Cardiac muscle cell (in vitro differentiated cells and primary cell): Measurements from ENCODE around the gene SEC63. TPM values are rescaled to one million over a fixed set of nuclear protein-coding genes. Genes with fewer than 3 reads are reported as not detected.
"Not testable (repeated sequence)": the region's sequence is repeated elsewhere in the genome, so short reads cannot be mapped to it uniquely, and the experiment has no call there.

ENCODE experiments used
- DNase-seq, 2 donors: peaks; one replicate each; pipeline versions ENCODE4 v3.0.0 to v3.0.0-alpha.2; 2010 to 2017; ENCODE audit warnings: low read depth in 1 of 2, low spot score in 1 of 2
- H3K27ac ChIP-seq: fragments of 200-600 bp; sonication (generic); 2 replicates; pipeline ENCODE4 v1.5.1; 2016
- H3K27me3 ChIP-seq: fragments of 200-600 bp; sonication (generic); 2 replicates; pipeline ENCODE4 v1.6.0; 2016; ENCODE audit warnings: control low read depth
- H3K36me3 ChIP-seq: fragments of 200-600 bp; sonication (generic); 2 replicates; pipeline ENCODE4 v1.5.1; 2016; ENCODE audit warnings: control low read depth
- H3K4me1 ChIP-seq: fragments of 200-600 bp; sonication (generic); 2 replicates; pipeline ENCODE4 v1.8.1; 2017; ENCODE audit warnings: low read depth, mild to moderate bottlenecking, mixed run types
- H3K4me3 ChIP-seq: fragments of 200-600 bp; sonication (generic); 2 replicates; pipeline ENCODE4 v1.5.1; 2016; ENCODE audit warnings: mild to moderate bottlenecking
- H3K9me3 ChIP-seq: fragments of 200-600 bp; sonication (generic); 2 replicates; pipeline ENCODE4 v1.5.1; 2017; ENCODE audit warnings: low read depth, mild to moderate bottlenecking, control low read depth
- polyA plus RNA-seq: library from polyadenylated mRNA; unstranded; fragments of >200 nt; fragmentation: Nextera tagmentation; extraction: Ambion mirVana; gene quantifications from 2 replicates; pipeline ENCODE4 v1.2.1, GENCODE V29; 2016
- total RNA-seq: library from RNA; depleted of rRNA; stranded (reverse); fragments of >200 nt; gene quantifications from 2 replicates; pipeline ENCODE4 v1.2.3, GENCODE V29; 2016
- TF ChIP-seq, protein P1 (sequence below): IDR thresholded peaks from 2 replicates; pipeline ENCODE4 v1.5.1; 2012; ENCODE audit warnings: low read depth, mild to moderate bottlenecking, low read length

Gene SEC63
- total and polyA plus RNA-seq, 2 experiments from 2014 or later, result 9.6 to 80.8 TPM

DNA sequence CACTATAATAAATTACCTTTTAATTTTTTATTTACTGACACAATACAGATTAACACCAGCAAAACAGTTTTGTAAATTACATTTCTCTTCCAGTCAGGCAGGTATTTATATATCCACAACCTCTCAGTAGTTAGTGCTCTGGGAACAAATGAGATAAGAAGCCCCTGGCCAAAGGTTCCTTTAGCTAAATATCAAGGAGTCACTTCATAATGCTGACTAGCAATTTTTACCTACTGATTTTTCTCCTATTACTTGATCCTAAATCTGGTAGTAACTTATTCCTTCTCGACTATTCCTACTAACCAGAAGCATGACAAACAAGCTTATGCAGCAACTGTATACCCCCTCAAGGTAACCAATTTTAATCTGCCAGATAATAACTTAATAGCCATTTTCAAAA is 46.3 kb downstream of the SEC63 start:
- Histone ChIP-seq H3K27ac (no peak overlapping the region), H3K4me3 (no peak overlapping the region), H3K36me3 (peaks cover 50% of the 10 kb centered on the region), H3K27me3 (no peaks in the 10 kb centered on the region), H3K4me1 (no peaks in the 10 kb centered on the region), H3K9me3 (no peaks in the 10 kb centered on the region)
- no peak for DNase-seq
- TF ChIP-seq, protein P1, sequence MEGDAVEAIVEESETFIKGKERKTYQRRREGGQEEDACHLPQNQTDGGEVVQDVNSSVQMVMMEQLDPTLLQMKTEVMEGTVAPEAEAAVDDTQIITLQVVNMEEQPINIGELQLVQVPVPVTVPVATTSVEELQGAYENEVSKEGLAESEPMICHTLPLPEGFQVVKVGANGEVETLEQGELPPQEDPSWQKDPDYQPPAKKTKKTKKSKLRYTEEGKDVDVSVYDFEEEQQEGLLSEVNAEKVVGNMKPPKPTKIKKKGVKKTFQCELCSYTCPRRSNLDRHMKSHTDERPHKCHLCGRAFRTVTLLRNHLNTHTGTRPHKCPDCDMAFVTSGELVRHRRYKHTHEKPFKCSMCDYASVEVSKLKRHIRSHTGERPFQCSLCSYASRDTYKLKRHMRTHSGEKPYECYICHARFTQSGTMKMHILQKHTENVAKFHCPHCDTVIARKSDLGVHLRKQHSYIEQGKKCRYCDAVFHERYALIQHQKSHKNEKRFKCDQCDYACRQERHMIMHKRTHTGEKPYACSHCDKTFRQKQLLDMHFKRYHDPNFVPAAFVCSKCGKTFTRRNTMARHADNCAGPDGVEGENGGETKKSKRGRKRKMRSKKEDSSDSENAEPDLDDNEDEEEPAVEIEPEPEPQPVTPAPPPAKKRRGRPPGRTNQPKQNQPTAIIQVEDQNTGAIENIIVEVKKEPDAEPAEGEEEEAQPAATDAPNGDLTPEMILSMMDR, result no peak

DNA sequence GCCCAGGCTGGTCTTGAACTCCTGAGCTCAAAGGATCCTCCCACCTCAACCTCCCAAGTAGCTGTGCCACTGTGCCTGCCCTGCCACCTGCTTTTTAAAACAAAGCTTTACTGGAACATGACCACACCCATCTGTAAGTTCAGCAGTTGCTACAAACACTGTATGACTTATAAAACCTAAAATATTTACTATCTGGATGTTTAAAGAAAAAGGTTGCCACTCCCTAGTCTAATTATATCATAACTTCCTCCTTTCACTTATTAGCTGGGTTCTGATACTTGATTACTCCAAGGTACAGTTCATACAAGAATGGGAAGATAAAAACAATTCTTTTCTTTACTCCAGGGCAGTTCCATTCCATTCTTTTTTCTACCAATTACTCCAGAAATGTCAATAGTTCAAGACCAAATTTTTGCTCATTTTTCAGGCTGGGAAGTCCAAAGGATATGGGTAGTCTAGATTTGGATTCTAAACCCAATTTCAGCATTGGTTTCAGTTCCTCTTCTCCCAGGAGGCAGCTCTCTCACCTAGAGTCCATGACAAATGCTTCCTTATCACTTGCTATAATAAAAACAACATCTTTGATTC is 63.1 kb downstream of the SEC63 start:
- TF ChIP-seq, protein P1, result no peak
- H3K27ac ChIP-seq, result no peak overlapping the region
- H3K36me3 ChIP-seq, result peaks cover 55% of the 10 kb centered on the region
- H3K9me3 ChIP-seq, result no peaks in the 10 kb centered on the region
- no peak overlapping the region for H3K4me3 ChIP-seq
- DNase-seq, result no peak
- H3K4me1 ChIP-seq, result no peaks in the 10 kb centered on the region
- no peaks in the 10 kb centered on the region for H3K27me3 ChIP-seq

DNA sequence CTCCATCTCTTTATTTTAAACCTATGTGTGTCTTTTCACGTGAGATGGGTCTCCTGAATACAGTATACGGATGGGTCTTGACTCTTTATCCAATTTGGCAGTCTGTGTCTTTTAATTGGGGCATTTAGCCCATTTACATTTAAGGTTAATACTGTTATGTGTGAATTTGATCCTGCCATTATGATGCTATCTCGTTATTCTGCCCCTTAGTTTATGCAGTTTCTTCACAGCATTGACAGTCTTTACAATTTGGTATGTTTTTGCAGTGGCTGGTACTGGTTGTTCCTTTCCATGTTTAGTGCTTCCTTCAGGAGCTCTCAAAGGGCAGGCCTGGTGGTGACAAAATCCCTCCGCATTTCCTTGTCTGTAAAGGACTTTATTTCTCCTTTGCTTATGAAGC is 67.6 kb downstream of the SEC63 start:
- H3K4me3 ChIP-seq, H3K27ac ChIP-seq: not testable (repeated sequence)
- H3K36me3 ChIP-seq, result peaks cover 34% of the 10 kb centered on the region

DNA sequence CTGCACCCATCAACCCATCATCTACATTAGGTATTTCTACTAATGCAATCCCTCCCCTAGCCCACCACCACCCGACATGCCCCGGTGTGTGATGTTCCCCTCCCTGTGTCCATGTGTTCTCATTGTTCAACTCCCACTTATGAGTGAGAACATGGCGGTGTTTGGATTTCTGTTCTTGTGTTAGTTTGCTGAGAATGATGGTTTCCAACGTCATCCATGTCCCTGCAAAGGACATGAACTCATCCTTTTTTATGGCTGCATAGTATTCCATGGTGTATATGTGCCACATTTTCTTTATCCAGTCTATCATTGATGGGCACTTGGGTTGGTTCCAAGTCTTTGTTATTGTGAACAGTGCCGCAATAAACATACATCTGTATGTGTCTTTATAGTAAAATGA is 72.1 kb downstream of the SEC63 start:
- H3K27ac ChIP-seq, H3K27me3 ChIP-seq, H3K36me3 ChIP-seq, H3K4me1 ChIP-seq, H3K4me3 ChIP-seq, H3K9me3 ChIP-seq, DNase-seq: not testable (repeated sequence)

More for the DNA sequence above, 67.6 kb downstream of the SEC63 start:
- DNase-seq, H3K9me3 ChIP-seq, H3K4me1 ChIP-seq, H3K27me3 ChIP-seq: not testable (repeated sequence)

- H3K9me3 ChIP-seq, result no peaks in the 10 kb centered on the region
- no peak overlapping the region for H3K4me3 ChIP-seq
- no peaks in the 10 kb centered on the region for H3K27me3 ChIP-seq
- TF ChIP-seq, protein P1, result no peak
- H3K36me3 ChIP-seq, result peaks cover 28% of the 10 kb centered on the region
- H3K4me1 ChIP-seq, result no peaks in the 10 kb centered on the region
- no peak for DNase-seq
- no peak overlapping the region for H3K27ac ChIP-seq
Measured at GRCh38 chr6:107879941-107880340, 78.1 kb downstream of the SEC63 start.

DNA sequence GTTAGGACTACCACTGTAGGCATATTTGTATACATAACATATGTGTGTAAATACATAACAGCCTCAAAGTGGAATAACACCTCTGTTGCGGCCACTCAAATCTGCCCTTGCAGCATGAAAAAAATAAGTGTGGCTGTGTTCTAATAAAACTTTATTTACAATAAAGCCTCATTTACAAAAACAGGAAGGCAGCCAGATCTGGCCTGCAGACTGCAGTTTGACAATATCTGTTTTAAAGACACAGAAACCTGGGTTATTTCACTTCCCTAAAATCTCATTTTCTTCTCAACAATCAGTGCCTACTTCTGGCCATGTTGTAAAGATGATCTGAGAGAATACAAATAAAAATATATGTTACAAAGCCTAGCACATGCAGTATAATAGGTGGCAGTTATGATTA is 80.0 kb downstream of the SEC63 start:
- TF ChIP-seq, protein P1, result no peak
- Histone ChIP-seq H3K27me3 (no peaks in the 10 kb centered on the region), H3K9me3 (no peaks in the 10 kb centered on the region), H3K4me3 (no peak overlapping the region), H3K27ac (no peak overlapping the region), H3K36me3 (peaks cover 33% of the 10 kb centered on the region), H3K4me1 (no peaks in the 10 kb centered on the region)
- no peak for DNase-seq

GRCh38 chr6:107871976-107872375 is 86.0 kb downstream of the SEC63 start:
- no peak overlapping the region for H3K4me3 ChIP-seq
- H3K27ac ChIP-seq, result no peak overlapping the region
- no peaks in the 10 kb centered on the region for H3K27me3 ChIP-seq
- peak in 1 of 2 donors; percentile 35 for DNase-seq
- no peaks in the 10 kb centered on the region for H3K4me1 ChIP-seq
- peaks cover 34% of the 10 kb centered on the region for H3K36me3 ChIP-seq
- no peaks in the 10 kb centered on the region for H3K9me3 ChIP-seq
- TF ChIP-seq, protein P1, result no peak

GRCh38 chr6:107871512-107871911 is 86.5 kb downstream of the SEC63 start:
- H3K4me1 ChIP-seq, H3K27me3 ChIP-seq, H3K9me3 ChIP-seq, H3K4me3 ChIP-seq, DNase-seq, H3K27ac ChIP-seq: not testable (repeated sequence)
- peaks cover 34% of the 10 kb centered on the region for H3K36me3 ChIP-seq
